HEK293 (cell line): ENCODE measurements around the gene ZBTB25.
A peak's percentile ranks its signal among the peaks of the same experiment; 100 is the strongest.

Source experiments
- BCL11B ChIP-seq: fragments of 450-650 bp; formaldehyde crosslinking; IDR thresholded peaks from 2 replicates; pipeline ENCODE4 v1.5.1; 2016; ENCODE audit warnings: low read depth, missing biosample characterization, missing genetic modification characterization
- KLF10 ChIP-seq: fragments of 450-650 bp; IDR thresholded peaks from 2 replicates; pipeline ENCODE4 v1.5.1; 2018; ENCODE audit warnings: missing biosample characterization, mild to moderate bottlenecking, missing genetic modification characterization
- OSR2 ChIP-seq: fragments of 450-650 bp; formaldehyde crosslinking; IDR thresholded peaks from 2 replicates; pipeline ENCODE4 v1.5.1; 2016; ENCODE audit warnings: missing biosample characterization, missing genetic modification characterization
- REST ChIP-seq: fragments of 450-650 bp; formaldehyde crosslinking; IDR thresholded peaks from 2 replicates; pipeline ENCODE4 v1.5.1; 2016; ENCODE audit warnings: missing biosample characterization, missing genetic modification characterization
- SETDB1 ChIP-seq: IDR thresholded peaks from one replicate; pipeline ENCODE4 v1.6.1; 2017; ENCODE audit warnings: mild to moderate bottlenecking, low read length, moderate library complexity, mixed read lengths; ENCODE audit not compliant: insufficient read length
- ZBTB26 ChIP-seq: fragments of 450-650 bp; formaldehyde crosslinking; optimal IDR thresholded peaks from 2 replicates; pipeline ENCODE3; 2016; ENCODE audit warnings: missing biosample characterization, mild to moderate bottlenecking, missing genetic modification characterization
- ZFHX2 ChIP-seq: fragments of 450-650 bp; formaldehyde crosslinking; conservative IDR thresholded peaks from 2 replicates; pipeline ENCODE4 v1.5.1; 2016; ENCODE audit warnings: missing biosample characterization, missing genetic modification characterization
- ZNF157 ChIP-seq: fragments of 450-650 bp; formaldehyde crosslinking; IDR thresholded peaks from 2 replicates; pipeline ENCODE4 v1.5.1; 2016; ENCODE audit warnings: missing biosample characterization, missing genetic modification characterization
- ZNF184 ChIP-seq: fragments of 450-650 bp; IDR thresholded peaks from 2 replicates; pipeline ENCODE4 v1.5.1; 2018; ENCODE audit warnings: missing biosample characterization, mild to moderate bottlenecking, missing genetic modification characterization
- ZNF26 ChIP-seq: fragments of 450-650 bp; formaldehyde crosslinking; IDR thresholded peaks from 2 replicates; pipeline ENCODE4 v1.5.1; 2016; ENCODE audit warnings: missing biosample characterization, missing genetic modification characterization
- ZNF335 ChIP-seq: fragments of 450-650 bp; formaldehyde crosslinking; conservative IDR thresholded peaks from 2 replicates; pipeline ENCODE4 v1.5.1; 2016; ENCODE audit warnings: missing biosample characterization, missing genetic modification characterization
- ZNF341 ChIP-seq: fragments of 450-650 bp; formaldehyde crosslinking; IDR thresholded peaks from 2 replicates; pipeline ENCODE4; 2016; ENCODE audit warnings: low read depth, missing biosample characterization, missing genetic modification characterization
- ZNF433 ChIP-seq: fragments of 450-650 bp; formaldehyde crosslinking; IDR thresholded peaks from 2 replicates; pipeline ENCODE4 v1.5.1; 2016; ENCODE audit warnings: missing biosample characterization, missing genetic modification characterization, low read depth
- ZNF501 ChIP-seq: fragments of 450-650 bp; formaldehyde crosslinking; IDR thresholded peaks from 2 replicates; pipeline ENCODE4 v1.5.1; 2016; ENCODE audit warnings: missing biosample characterization, missing genetic modification characterization
- ZNF518A ChIP-seq: fragments of 450-650 bp; formaldehyde crosslinking; conservative IDR thresholded peaks from 2 replicates; pipeline ENCODE4 v1.5.1; 2016; ENCODE audit warnings: low read depth, missing biosample characterization, missing genetic modification characterization
- ZNF664 ChIP-seq: fragments of 450-650 bp; formaldehyde crosslinking; IDR thresholded peaks from 2 replicates; pipeline ENCODE4 v1.5.1; 2016; ENCODE audit warnings: missing biosample characterization, missing genetic modification characterization
- ZNF677 ChIP-seq: fragments of 450-650 bp; IDR thresholded peaks from 2 replicates; pipeline ENCODE4 v1.5.0; 2018; ENCODE audit warnings: missing biosample characterization, mild to moderate bottlenecking, missing genetic modification characterization, moderate library complexity
- ZNF692 ChIP-seq: fragments of 450-650 bp; formaldehyde crosslinking; IDR thresholded peaks from 2 replicates; pipeline ENCODE4 v1.5.1; 2016; ENCODE audit warnings: missing biosample characterization, missing genetic modification characterization
- ZNF791 ChIP-seq: fragments of 450-650 bp; formaldehyde crosslinking; IDR thresholded peaks from 2 replicates; pipeline ENCODE4 v1.5.1; 2016; ENCODE audit warnings: missing biosample characterization, missing genetic modification characterization
- ZNF837 ChIP-seq: fragments of 450-650 bp; formaldehyde crosslinking; IDR thresholded peaks from 2 replicates; pipeline ENCODE4 v1.5.1; 2016; ENCODE audit warnings: missing biosample characterization, missing genetic modification characterization
- ZSCAN4 ChIP-seq: fragments of 450-650 bp; formaldehyde crosslinking; IDR thresholded peaks from 2 replicates; pipeline ENCODE4 v1.5.1; 2017; ENCODE audit warnings: missing biosample characterization, missing genetic modification characterization

Gene ZBTB25

GRCh38 chr14:64465191-64465822 is 38.3 kb downstream of the ZBTB25 start, which contains the start of gene AKAP5 (continued):
- no peak for TF ChIP-seq BCL11B (tag by site-specific recombination)
- no peak for TF ChIP-seq ZNF184
- TF ChIP-seq OSR2: no peak
- TF ChIP-seq REST (tag by site-specific recombination): no peak
- TF ChIP-seq ZNF341 (tag by site-specific recombination): no peak
- no peak for TF ChIP-seq ZNF157 (tag by site-specific recombination)
- TF ChIP-seq ZNF26 (tag by site-specific recombination): no peak
- no peak for TF ChIP-seq KLF10 (tag by site-specific recombination)
- no peak for TF ChIP-seq ZNF433 (tag by site-specific recombination)
- TF ChIP-seq ZBTB26 (tag by site-specific recombination): peak; percentile 61
- TF ChIP-seq ZNF501 (tag by site-specific recombination): no peak
- peak; percentile 86 for TF ChIP-seq ZNF692 (tag by site-specific recombination)
- TF ChIP-seq ZNF837 (tag by site-specific recombination): no peak
- TF ChIP-seq ZNF335 (tag by site-specific recombination): peak; percentile 81
- TF ChIP-seq ZNF518A (tag by site-specific recombination): no peak
- no peak for TF ChIP-seq ZSCAN4 (tag by site-specific recombination)
- no peak; the same call in 1 of the 2 replicates for TF ChIP-seq ZFHX2 (tag by site-specific recombination)
- no peak for TF ChIP-seq ZNF791 (tag by site-specific recombination)
- no peak for TF ChIP-seq ZNF664 (tag by site-specific recombination)
- TF ChIP-seq ZNF677: no peak
- TF ChIP-seq SETDB1: no peak
